Measurements from ENCODE around the gene CAMK2D. TPM values are rescaled to one million over a fixed set of nuclear protein-coding genes. Genes with fewer than 3 reads are reported as not detected.

Gene CAMK2D
- total RNA-seq, 1 experiment from 2014 or later, result 9.0 TPM

DNA sequence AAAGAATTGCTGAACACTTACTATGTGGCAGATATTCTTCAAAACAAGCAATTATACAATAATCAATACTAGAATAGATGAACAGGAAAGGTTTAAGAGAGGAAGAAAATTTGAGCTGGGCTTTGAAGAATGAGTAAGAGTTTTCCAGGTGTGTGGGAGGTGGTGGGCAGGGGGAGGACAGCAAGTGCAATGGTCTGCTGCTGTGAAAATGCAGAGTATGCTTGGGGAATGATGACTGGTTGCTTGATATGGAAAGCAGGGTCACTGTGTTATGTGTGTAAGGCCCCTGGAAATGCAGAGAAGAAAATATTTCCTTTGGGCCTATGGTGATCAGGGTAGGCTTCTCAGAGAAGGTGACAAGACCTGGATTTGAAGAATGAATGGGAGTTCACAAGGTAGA is 300.3 kb downstream of the CAMK2D start:
- Histone ChIP-seq H2BK5ac (ENCODE audit: insufficient read length, low read length) (no peak overlapping the region), H2BK20ac (ENCODE audit: low read depth, low read length, poor library complexity, severe bottlenecking) (no peak overlapping the region), H3K56ac (ENCODE audit: insufficient read length, low read depth, low read length) (no peak overlapping the region), H3K9ac (ENCODE audit: extremely low read depth, insufficient read length, low read length) (no peak overlapping the region), H3K79me1 (ENCODE audit: insufficient read depth, low read depth, low read length, poor library complexity, severe bottlenecking) (no peaks in the 10 kb centered on the region), H3K27me3 (ENCODE audit: insufficient read depth, low read length) (no peaks in the 10 kb centered on the region), H3K4me2 (ENCODE audit: insufficient read depth, insufficient read length, low read length) (no peak overlapping the region), H3K79me2 (ENCODE audit: insufficient read depth, low read length) (no peaks in the 10 kb centered on the region), H3K27ac (ENCODE audit: insufficient read length, low read depth, low read length) (no peak overlapping the region), H3K14ac (ENCODE audit: insufficient read depth, low read length) (no peak overlapping the region), H3K23ac (ENCODE audit: insufficient read length, low read depth, low read length) (no peak overlapping the region), H3K18ac (ENCODE audit: insufficient read length, low read depth, low read length) (no peak overlapping the region), H4K5ac (ENCODE audit: insufficient read length, low read depth, low read length) (no peak overlapping the region), H2AFZ (ENCODE audit: low read length) (no peak overlapping the region), H3K4me1 (ENCODE audit: insufficient read depth, low read length) (no peaks in the 10 kb centered on the region; the same call in 1 of the 2 replicates), H3K9me3 (ENCODE audit: control insufficient read depth, low read depth, low read length) (no peaks in the 10 kb centered on the region), H2AK5ac (ENCODE audit: insufficient read length, low read length) (no peak overlapping the region), H2BK12ac (ENCODE audit: insufficient read length, low read depth, low read length) (no peak overlapping the region), H2BK120ac (ENCODE audit: low read depth, low read length, poor library complexity, severe bottlenecking) (no peak overlapping the region), H3K4ac (ENCODE audit: low read depth, low read length) (no peak overlapping the region), H2BK15ac (ENCODE audit: low read depth, low read length) (no peak overlapping the region), H4K8ac (replicated peaks; ENCODE audit: insufficient read length, low read depth, low read length) (no peak overlapping the region), H4K20me1 (ENCODE audit: control insufficient read depth, insufficient read depth, insufficient read length) (no peaks in the 10 kb centered on the region), H3K23me2 (ENCODE audit: insufficient read length, low read depth, low read length, poor library complexity, severe bottlenecking) (no peaks in the 10 kb centered on the region), H3T11ph (ENCODE audit: low read length) (no peak overlapping the region), H4K91ac (ENCODE audit: insufficient read length, low read depth, low read length) (no peak overlapping the region)
- no peaks in the 10 kb centered on the region for H3K27me3 Mint-ChIP-seq (ENCODE audit: low read depth)
- peaks cover 6 to 7% of the 10 kb centered on the region in 2 experiments for H3K4me1 Mint-ChIP-seq
- H3K36me3 Mint-ChIP-seq (ENCODE audit: insufficient read depth in 1 of 3, low read depth in 3 of 3), result peaks cover 0 to 2% (median 0%) of the 10 kb centered on the region in 3 experiments; a peak in 1 of 7 replicates
- no peak for DNase-seq
- no peak overlapping the region for H3K4me3 Mint-ChIP-seq
- no peaks in the 10 kb centered on the region for H3K9me3 Mint-ChIP-seq
- H3K27ac Mint-ChIP-seq, result peak overlapping the region in 1 of 3 experiments; percentile 35; a peak in 1 of 7 replicates
- TF ChIP-seq, protein P1, sequence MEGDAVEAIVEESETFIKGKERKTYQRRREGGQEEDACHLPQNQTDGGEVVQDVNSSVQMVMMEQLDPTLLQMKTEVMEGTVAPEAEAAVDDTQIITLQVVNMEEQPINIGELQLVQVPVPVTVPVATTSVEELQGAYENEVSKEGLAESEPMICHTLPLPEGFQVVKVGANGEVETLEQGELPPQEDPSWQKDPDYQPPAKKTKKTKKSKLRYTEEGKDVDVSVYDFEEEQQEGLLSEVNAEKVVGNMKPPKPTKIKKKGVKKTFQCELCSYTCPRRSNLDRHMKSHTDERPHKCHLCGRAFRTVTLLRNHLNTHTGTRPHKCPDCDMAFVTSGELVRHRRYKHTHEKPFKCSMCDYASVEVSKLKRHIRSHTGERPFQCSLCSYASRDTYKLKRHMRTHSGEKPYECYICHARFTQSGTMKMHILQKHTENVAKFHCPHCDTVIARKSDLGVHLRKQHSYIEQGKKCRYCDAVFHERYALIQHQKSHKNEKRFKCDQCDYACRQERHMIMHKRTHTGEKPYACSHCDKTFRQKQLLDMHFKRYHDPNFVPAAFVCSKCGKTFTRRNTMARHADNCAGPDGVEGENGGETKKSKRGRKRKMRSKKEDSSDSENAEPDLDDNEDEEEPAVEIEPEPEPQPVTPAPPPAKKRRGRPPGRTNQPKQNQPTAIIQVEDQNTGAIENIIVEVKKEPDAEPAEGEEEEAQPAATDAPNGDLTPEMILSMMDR (conservative IDR thresholded peaks at IDR 0.05), result no peak
